Activated naive CD4-positive, alpha-beta T cell treated with anti-CD3 and anti-CD28 coated beads for 36 hours (primary cell): Measurements from ENCODE around the gene DDR2. TPM values are rescaled to one million over a fixed set of nuclear protein-coding genes. Genes with fewer than 3 reads are reported as not detected.
A peak's percentile ranks its signal among the peaks of the same experiment; 100 is the strongest.

ENCODE experiments used
- CTCF ChIA-PET: fragments of 350-600 bp; sonication (Branson Sonifier 250); formaldehyde crosslinking; loops from one replicate; lab custom pipeline; 2021; ENCODE audit warnings: antibody characterized with exemption; lab: Charles Lee
- DNase-seq: peaks from one replicate; pipeline ENCODE4 v3.0.0-alpha.2; 2020
- H3K27ac Mint-ChIP-seq: one replicate; pipeline ENCODE4 v1.8.0; 2021; ENCODE audit warnings: mild to moderate bottlenecking, mixed read lengths
- H3K27me3 Mint-ChIP-seq: one replicate; pipeline ENCODE4 v1.8.0; 2021; ENCODE audit warnings: low read depth, mixed read lengths
- H3K36me3 Mint-ChIP-seq: one replicate; pipeline ENCODE4 v1.8.0; 2021; ENCODE audit warnings: low read depth, mixed read lengths
- H3K4me1 Mint-ChIP-seq: one replicate; pipeline ENCODE4 v1.8.0; 2021; ENCODE audit warnings: low read depth, mixed read lengths
- H3K4me3 Mint-ChIP-seq: one replicate; pipeline ENCODE4 v1.8.0; 2021; ENCODE audit warnings: mild to moderate bottlenecking, moderate library complexity, mixed read lengths
- H3K9me3 Mint-ChIP-seq: one replicate; pipeline ENCODE4 v1.8.0; 2021; ENCODE audit warnings: mixed read lengths
- intact Hi-C: fragments of 100-400 bp; cut with micrococcal nuclease; formaldehyde crosslinking; loops from one replicate; pipeline ENCODE4 v1.15.1; 2023
- total RNA-seq, 2 experiments: library from RNA; stranded (reverse); gene quantifications; one replicate each; pipeline ENCODE4 v1.2.3, GENCODE V29; 2021

Gene DDR2
- total RNA-seq, 2 experiments from 2014 or later: 0.26 to 0.40 TPM

DNA sequence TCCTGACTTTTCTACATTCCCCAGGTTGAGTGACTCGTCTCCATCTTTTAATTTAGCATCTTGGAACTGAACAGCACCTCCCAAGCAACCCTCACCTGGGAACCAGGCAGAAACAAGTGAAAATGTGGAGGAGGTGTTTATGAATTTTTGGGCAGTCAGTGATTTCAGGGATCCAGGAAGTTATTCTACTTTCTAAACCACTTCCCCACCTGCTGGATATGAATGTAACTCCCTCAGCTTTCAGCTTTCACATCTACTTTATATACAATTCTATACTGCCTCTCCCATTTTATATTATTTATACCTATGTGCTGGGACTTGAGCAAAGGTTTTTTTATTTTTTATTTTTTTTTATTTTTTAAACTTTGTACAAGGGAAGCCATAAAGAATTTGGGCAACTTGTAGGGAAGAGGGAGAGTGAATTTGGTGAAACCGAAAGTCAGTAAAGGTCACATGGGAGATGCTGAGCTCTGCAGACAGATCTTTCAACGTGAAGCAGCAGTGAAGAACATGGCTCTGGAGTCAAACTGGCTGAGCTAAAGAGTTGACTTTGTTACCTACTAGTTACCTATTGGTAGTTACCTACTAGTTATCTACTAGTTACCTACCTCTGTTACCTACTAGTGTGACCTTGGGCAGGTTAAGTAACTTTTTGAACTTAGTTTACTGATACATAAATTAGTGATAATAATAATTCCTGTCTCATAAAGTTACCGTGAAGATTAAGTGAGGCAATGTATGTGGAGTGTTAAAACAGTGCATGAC is 45.5 kb downstream of the DDR2 start:
- Mint-ChIP-seq H3K4me3 (no peak overlapping the region), H3K36me3 (no peaks in the 10 kb centered on the region), H3K27me3 (no peaks in the 10 kb centered on the region), H3K9me3 (no peaks in the 10 kb centered on the region), H3K4me1 (no peaks in the 10 kb centered on the region), H3K27ac (no peak overlapping the region)
- DNase-seq: no peak
- CTCF ChIA-PET: interaction anchor here (0.5 kb wide), 1 partner anchor 13 kb away, joined by 3 read pairs; no protein-coding TSS in a partner anchor
- intact Hi-C loops: no loop called here

DNA sequence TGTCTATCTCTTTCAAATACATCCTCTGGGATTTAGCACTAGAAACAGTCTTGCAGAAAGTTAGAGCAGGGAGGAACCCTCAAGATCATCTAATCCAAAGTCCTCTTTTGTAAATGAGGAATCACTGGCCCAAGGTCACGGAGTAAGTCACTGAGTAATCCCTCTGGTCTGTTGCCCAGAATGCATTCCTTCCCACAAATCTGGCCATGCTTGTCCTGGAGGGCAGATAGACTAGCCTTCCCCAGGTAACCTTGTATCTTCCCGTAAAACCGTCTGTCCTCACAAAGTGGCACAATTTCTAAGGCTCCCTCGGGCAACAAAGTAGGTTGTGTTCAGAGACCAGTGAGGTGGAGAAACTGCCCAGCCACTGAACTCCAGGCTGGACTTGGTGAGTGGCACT is 46.2 kb downstream of the DDR2 start:
- H3K36me3 Mint-ChIP-seq: no peaks in the 10 kb centered on the region
- CTCF ChIA-PET: interaction anchor here (0.5 kb wide), 1 partner anchor 13 kb away, joined by 3 read pairs; no protein-coding TSS in a partner anchor
- no peaks in the 10 kb centered on the region for H3K9me3 Mint-ChIP-seq
- H3K4me1 Mint-ChIP-seq: no peaks in the 10 kb centered on the region
- intact Hi-C loops: no loop called here
- no peak overlapping the region for H3K27ac Mint-ChIP-seq
- H3K4me3 Mint-ChIP-seq: no peak overlapping the region
- DNase-seq: no peak
- H3K27me3 Mint-ChIP-seq: no peaks in the 10 kb centered on the region

DNA sequence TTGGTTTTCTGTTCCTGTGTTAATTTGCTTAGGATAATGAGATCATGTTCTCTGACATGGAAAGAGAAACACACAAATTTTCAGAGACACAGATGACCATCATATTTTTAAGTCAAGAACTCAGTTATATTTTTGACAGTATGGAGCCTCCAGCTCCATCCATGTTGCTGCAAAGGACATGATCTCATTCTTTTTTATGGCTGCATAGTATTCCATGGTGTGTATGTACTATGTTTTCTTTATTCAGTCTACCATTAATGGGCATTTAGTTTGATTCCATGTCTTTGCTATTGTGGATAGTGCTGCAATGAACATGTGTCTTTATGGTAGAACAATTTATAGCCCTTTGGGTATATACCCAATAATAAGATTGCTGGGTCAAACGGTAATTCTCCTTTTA is 47.0 kb downstream of the DDR2 start:
- H3K4me3 Mint-ChIP-seq: no peak overlapping the region
- intact Hi-C loops: no loop called here
- H3K27ac Mint-ChIP-seq: no peak overlapping the region
- H3K9me3 Mint-ChIP-seq: no peaks in the 10 kb centered on the region
- no peak for DNase-seq
- no peaks in the 10 kb centered on the region for H3K27me3 Mint-ChIP-seq
- CTCF ChIA-PET: no interaction called here
- H3K4me1 Mint-ChIP-seq: no peaks in the 10 kb centered on the region
- H3K36me3 Mint-ChIP-seq: no peaks in the 10 kb centered on the region

DNA sequence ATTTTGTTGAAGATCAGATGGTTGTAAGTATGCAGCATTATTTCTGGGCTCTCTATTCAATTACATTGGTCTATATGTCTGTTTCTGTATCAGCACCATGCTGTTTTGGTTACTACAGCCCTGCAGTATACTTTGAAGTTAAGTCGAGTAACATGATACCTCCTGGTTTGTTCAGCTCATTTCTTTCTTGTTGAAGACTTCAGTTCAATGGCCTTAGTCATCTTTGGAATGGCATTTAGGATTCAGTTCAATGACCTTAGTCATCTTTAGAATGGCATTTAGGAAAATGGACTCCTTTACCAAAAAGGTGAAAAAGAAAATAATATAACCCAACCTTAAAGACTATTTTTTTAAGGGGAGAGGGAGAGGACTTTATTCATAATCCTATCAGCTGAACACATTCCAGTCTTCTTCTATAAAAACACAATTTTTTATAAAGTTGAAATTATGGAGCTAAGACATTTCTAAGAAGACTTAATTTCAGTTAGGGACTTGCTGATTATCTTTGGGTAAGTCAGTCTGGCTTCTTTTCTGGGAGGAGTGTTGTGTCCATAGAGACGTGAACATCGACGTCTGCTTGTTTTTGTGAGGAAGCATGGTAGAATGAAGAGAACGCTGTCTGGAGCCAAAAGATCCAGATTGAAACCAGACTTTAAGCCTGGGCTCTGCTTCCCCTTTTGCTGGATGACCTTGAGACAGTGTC is 48.3 kb downstream of the DDR2 start:
- CTCF ChIA-PET: no interaction called here
- H3K4me3 Mint-ChIP-seq: no peak overlapping the region
- H3K36me3 Mint-ChIP-seq: no peaks in the 10 kb centered on the region
- no peak for DNase-seq
- no peaks in the 10 kb centered on the region for H3K9me3 Mint-ChIP-seq
- H3K4me1 Mint-ChIP-seq: no peaks in the 10 kb centered on the region
- intact Hi-C loops: no loop called here
- no peak overlapping the region for H3K27ac Mint-ChIP-seq
- no peaks in the 10 kb centered on the region for H3K27me3 Mint-ChIP-seq

DNA sequence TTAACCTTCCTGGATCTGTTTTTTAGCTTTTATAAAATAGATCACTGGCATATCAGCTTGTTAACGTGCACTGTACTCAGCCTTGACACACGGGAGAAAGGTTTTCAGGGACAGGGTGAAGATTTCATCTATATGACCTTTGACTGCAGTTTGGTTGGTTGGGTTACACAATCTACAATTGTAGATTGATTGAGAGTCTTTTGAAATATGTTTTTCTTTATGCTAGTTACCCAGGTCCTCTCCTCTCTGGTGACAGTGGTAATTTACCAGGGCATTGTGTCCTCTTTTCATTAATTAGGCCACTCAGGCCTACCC is 48.8 kb downstream of the DDR2 start:
- Mint-ChIP-seq H3K27me3 (no peaks in the 10 kb centered on the region), H3K4me1 (no peaks in the 10 kb centered on the region), H3K9me3 (no peaks in the 10 kb centered on the region), H3K36me3 (no peaks in the 10 kb centered on the region), H3K4me3 (no peak overlapping the region), H3K27ac (no peak overlapping the region)
- intact Hi-C loops: no loop called here
- CTCF ChIA-PET: no interaction called here
- no peak for DNase-seq

DNA sequence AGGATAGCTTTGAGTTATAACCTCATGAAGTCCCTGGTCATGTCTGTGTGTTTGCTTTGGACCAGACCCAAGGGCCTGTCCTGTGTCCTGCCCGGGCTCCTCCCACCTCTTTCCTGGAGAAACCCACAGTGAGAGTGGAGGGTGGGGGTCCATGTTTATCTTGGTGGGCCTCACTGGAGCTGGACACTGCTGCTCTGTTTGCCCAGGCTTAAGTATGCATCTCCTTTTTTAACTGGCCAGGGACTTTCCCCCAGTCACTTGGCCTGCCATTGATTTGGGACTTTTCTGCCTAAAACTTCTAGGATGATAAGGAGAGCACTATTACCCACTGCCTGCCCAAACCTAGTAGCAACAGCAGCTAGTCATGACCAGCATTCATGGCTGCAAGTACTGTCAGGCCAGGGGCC is 49.8 kb downstream of the DDR2 start:
- intact Hi-C loops: no loop called here
- CTCF ChIA-PET: interaction anchor here (0.8 kb wide), 1 partner anchor 9 kb away, joined by 3 read pairs; no protein-coding TSS in a partner anchor

DNA sequence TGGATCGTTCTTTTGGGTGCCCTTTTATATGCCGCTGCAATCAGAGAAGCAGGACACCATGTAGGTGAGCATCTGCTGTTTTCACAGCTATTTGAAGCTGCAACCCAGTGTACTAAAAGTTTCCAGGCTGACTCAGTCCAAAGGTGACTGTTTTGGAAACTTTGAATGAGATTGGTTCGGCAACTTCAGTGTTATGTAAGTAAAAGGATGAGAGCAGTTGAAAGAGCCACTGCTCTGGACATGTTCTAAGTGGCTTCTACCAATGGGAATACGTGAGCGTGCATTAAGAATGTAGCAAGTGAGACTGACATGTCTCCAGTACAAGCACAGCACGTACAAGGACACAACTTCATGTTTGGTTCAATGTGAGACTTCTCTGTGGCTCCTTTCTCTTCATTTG is 55.6 kb downstream of the DDR2 start:
- peak; percentile 6 for DNase-seq
- no peak overlapping the region for H3K4me3 Mint-ChIP-seq
- no peaks in the 10 kb centered on the region for H3K9me3 Mint-ChIP-seq
- CTCF ChIA-PET: no interaction called here
- intact Hi-C loops: no loop called here
- H3K27me3 Mint-ChIP-seq: no peaks in the 10 kb centered on the region
- H3K4me1 Mint-ChIP-seq: peaks cover 4% of the 10 kb centered on the region
- H3K27ac Mint-ChIP-seq: no peak overlapping the region
- H3K36me3 Mint-ChIP-seq: no peaks in the 10 kb centered on the region

More for the DNA sequence above, 49.8 kb downstream of the DDR2 start:
- Mint-ChIP-seq H3K27me3 (no peaks in the 10 kb centered on the region), H3K27ac (no peak overlapping the region), H3K4me1 (no peaks in the 10 kb centered on the region), H3K36me3 (no peaks in the 10 kb centered on the region), H3K9me3 (no peaks in the 10 kb centered on the region), H3K4me3 (no peak overlapping the region)
- no peak for DNase-seq

DNA sequence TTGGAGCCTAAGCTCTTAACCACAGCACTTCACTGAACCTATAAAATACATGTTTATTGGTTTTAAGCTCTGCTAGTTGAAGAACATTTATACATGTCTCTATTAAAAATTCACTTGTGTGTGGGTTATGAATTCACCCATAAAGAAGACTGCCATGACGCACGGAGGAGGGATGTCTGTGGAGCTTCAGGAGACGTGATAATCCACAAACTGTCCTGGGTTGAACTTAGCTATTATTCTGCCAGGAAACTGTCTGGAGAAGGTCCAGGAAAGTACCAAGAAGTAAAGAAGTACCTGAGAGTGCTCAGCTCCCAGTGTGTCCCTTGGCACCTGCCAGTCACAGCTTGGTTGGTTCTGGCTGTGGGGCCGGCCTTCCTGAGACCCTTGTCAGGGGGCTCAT is 56.3 kb downstream of the DDR2 start:
- Mint-ChIP-seq H3K36me3 (no peaks in the 10 kb centered on the region), H3K4me1 (peaks cover 4% of the 10 kb centered on the region), H3K9me3 (no peaks in the 10 kb centered on the region), H3K4me3 (no peak overlapping the region), H3K27ac (no peak overlapping the region), H3K27me3 (peaks cover 5% of the 10 kb centered on the region)
- CTCF ChIA-PET: no interaction called here
- intact Hi-C loops: no loop called here
- no peak for DNase-seq

DNA sequence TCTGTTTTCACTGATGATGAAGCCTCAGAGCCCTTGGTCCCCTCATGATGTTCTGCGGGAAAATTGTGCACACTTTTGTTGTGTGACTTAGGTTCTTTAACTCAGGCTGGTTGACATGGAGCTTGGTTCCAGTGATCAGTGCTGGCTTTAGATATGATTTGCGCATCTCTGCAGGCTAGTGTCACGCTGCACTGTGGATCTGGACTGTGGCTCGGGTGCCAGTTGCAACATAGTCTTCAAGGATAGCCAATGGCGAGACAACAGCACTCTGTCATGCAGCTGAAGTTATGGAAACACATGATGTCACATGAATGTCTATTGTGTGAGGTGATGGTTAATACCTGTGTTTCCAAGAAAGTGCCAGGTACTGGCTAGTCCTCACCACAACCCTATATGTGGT is 56.7 kb downstream of the DDR2 start:
- no peak overlapping the region for H3K4me3 Mint-ChIP-seq
- H3K9me3 Mint-ChIP-seq: no peaks in the 10 kb centered on the region
- no peaks in the 10 kb centered on the region for H3K36me3 Mint-ChIP-seq
- no peak overlapping the region for H3K27ac Mint-ChIP-seq
- peaks cover 4% of the 10 kb centered on the region for H3K4me1 Mint-ChIP-seq
- CTCF ChIA-PET: no interaction called here
- DNase-seq: no peak
- H3K27me3 Mint-ChIP-seq: peaks cover 6% of the 10 kb centered on the region
- intact Hi-C loops: no loop called here

DNA sequence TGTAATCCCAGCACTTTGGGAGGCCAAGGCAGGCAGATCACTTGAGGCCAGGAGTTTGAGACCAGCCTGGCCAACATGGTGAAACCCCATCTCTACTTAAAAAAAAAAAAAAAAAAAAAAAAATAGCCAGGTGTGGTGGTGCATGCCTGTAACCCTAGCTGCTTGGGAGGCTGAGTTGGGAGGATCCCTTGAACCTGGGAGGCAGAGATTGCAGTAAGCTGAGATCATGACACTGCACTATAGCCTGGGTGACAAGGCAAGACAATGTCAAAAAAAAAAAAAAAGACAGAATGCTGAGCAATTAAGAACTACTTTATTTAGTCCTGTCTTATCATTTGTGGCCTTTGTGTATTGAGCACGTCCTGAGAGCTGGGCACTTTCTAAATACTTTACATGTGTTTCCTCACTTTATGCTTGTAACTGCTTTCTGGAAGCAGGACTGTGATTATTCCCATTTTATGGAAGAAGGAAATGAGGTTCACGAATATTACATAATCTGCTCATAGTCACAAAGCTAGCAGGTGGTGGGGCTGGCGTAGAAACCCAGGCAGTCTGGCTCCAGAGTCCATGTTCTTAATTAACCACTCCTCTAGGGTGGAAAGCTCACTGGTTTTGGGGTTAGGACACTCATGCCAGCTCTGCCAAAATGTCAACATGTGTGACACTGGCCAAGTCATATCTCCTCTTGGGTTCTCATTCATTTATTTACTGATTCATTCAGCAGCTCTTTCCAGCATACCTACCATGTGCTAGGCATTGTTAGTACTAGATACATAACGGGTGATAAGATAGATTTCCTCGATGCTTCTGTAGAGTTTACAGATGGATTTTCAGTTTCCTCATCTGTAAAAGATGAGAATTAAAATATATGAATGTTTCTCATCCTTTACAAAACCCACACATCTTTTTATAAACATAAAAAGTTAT is 57.7 kb downstream of the DDR2 start:
- Mint-ChIP-seq H3K9me3 (no peaks in the 10 kb centered on the region), H3K4me1 (peaks cover 4% of the 10 kb centered on the region), H3K27me3 (peaks cover 6% of the 10 kb centered on the region), H3K36me3 (no peaks in the 10 kb centered on the region), H3K27ac (no peak overlapping the region), H3K4me3 (no peak overlapping the region)
- intact Hi-C loops: no loop called here
- CTCF ChIA-PET: interaction anchor here (0.6 kb wide), 1 partner anchor 27 kb away, joined by 3 read pairs; no protein-coding TSS in a partner anchor
- DNase-seq: no peak

DNA sequence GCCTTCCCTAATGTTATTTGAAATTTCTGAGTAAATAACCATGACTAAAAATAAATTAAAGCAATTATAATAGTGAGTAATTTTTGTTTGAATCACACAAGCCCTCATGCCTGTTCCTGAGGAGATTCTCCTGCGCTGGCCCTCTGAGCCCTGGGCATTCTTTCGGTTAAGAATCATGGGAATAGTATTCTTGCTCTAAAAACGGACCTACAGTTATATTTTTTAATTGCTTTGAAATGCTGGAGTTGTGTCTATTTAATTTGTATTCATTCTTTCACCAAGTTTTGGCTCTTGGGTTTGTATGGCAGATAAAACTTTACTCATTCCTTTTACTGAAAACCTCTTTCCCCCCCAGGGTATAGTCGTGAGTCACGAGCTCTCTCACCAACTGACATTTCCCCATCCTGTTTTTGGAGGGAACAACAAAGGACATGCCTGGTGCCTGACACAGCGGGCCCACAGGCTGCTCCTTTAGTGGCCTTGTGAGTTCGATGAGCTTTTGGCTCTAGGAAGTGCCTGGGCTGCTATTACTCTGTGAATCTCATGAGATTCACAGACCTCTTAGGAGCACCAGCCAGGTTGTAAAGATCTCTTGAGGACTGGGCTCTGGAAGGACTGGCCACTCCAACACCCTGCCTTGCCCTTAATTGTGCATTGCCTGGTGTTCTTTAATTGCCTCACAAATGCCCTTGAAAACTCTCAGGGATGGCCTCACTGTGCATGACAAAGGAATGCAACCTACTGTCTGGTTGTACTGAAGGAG is 58.6 kb downstream of the DDR2 start:
- CTCF ChIA-PET: no interaction called here
- DNase-seq: peak; percentile 17
- Mint-ChIP-seq H3K4me1 (peaks cover 4% of the 10 kb centered on the region), H3K4me3 (no peak overlapping the region), H3K36me3 (no peaks in the 10 kb centered on the region), H3K9me3 (no peaks in the 10 kb centered on the region), H3K27me3 (peaks cover 6% of the 10 kb centered on the region), H3K27ac (no peak overlapping the region)
- intact Hi-C loops: no loop called here
